ENCODE results near the gene NR1I2. TPM values are rescaled to one million over a fixed set of nuclear protein-coding genes. Genes with fewer than 3 reads are reported as not detected.
A peak's percentile ranks its signal among the peaks of the same experiment; 100 is the strongest.

NR1I2 gene
- total RNA-seq, 1 experiment from 2014 or later = 0.07 TPM

GRCh38 chr3:119829420-119829819, 47.5 kb downstream of the NR1I2 start:
- CTCF ChIA-PET = interaction anchor here (2.1 kb wide), 1 partner anchor 10 kb away, joined by 6 read pairs; no protein-coding TSS in a partner anchor
- DNase-seq (ENCODE audit: low read depth, low spot score) (no peak), ATAC-seq (no peak)
- BruUV-seq (replicated peaks) = no TSS peak
- H3K9me2 ChIP-seq (ENCODE audit: insufficient read depth) = no peaks in the 10 kb centered on the region
- no peaks in the 10 kb centered on the region for H4K20me1 ChIP-seq (ENCODE audit: insufficient read depth)
- no peak overlapping the region for H3K4me3 ChIP-seq (replicated peaks in 1 of 2; ENCODE audit: low read depth in 1 of 2, low read length in 2 of 2)
- H3K79me2 ChIP-seq (ENCODE audit: insufficient read depth, low read length) = peaks cover 4% of the 10 kb centered on the region; the same call in 1 of the 2 replicates
- H2AFZ ChIP-seq (ENCODE audit: low read depth, low read length, poor library complexity, severe bottlenecking) = no peak overlapping the region
- no peak for TF ChIP-seq POLR2A (IDR thresholded peaks at IDR 0.05; ENCODE audit: borderline replicate concordance, extremely low read depth, insufficient read depth, insufficient read length)
- TF ChIP-seq ELF1 (IDR thresholded peaks at IDR 0.05; ENCODE audit: borderline replicate concordance, low read depth) = no peak
- TF ChIP-seq YY1 (IDR thresholded peaks at IDR 0.05; ENCODE audit: extremely low read depth, insufficient replicate concordance, low read depth, low read length) = no peak
- no peaks in the 10 kb centered on the region for H3K27me3 ChIP-seq (ENCODE audit: insufficient read depth, low read length)
- POLR2A ChIA-PET = no interaction called here
- no peaks in the 10 kb centered on the region for H3K4me1 ChIP-seq (ENCODE audit: control insufficient read depth in 1 of 2, insufficient read depth in 2 of 2, low read length in 2 of 2)
- intact Hi-C loops (cut with micrococcal nuclease) = no loop called here
- no peak overlapping the region for H3K4me2 ChIP-seq (ENCODE audit: low read length)
- H3K36me3 ChIP-seq (ENCODE audit: control insufficient read depth in 1 of 2, insufficient read depth in 2 of 2, low read length in 2 of 2) = no peaks in the 10 kb centered on the region
- no peak overlapping the region for H3K27ac ChIP-seq (ENCODE audit: low read depth, low read length)
- no peaks in the 10 kb centered on the region for H3K9me3 ChIP-seq (ENCODE audit: control insufficient read depth in 1 of 2, insufficient read depth in 1 of 2, low read depth in 1 of 2, low read length in 2 of 2)
- RAD21 ChIA-PET (ENCODE audit: low non-redundant PET in 1 of 2, low total read pairs in 2 of 2, uncharacterized antibody in 2 of 2, unreplicated experiment in 2 of 2) = no interaction called here
- H3K9ac ChIP-seq (ENCODE audit: low read length) = no peak overlapping the region

GRCh38 chr3:119831022-119831421, 49.1 kb downstream of the NR1I2 start:
- ChIA-PET POLR2A (no interaction called here), CTCF (interaction anchor here (1.1 to 2.1 kb wide), 4 partner anchors 10 to 586 kb away, joined by 3 to 6 read pairs (median 5); no protein-coding TSS in a partner anchor), RAD21 (ENCODE audit: low non-redundant PET in 1 of 2, low total read pairs in 2 of 2, uncharacterized antibody in 2 of 2, unreplicated experiment in 2 of 2) (no interaction called here)
- TF ChIP-seq ELF1 (IDR thresholded peaks at IDR 0.05; ENCODE audit: borderline replicate concordance, low read depth) (no peak), RAD21 (IDR thresholded peaks at IDR 0.05; ENCODE audit: low read depth) (peak; percentile 27; the same call in 1 of the 2 replicates), SP1 (IDR thresholded peaks at IDR 0.05; ENCODE audit: low read depth) (no peak), SIN3A (IDR thresholded peaks at IDR 0.05; ENCODE audit: low read depth) (no peak), CTCF (IDR thresholded peaks at IDR 0.05 in 2 of 3, conservative IDR thresholded peaks at IDR 0.05 in 1 of 3; ENCODE audit: borderline replicate concordance in 1 of 3, insufficient read depth in 1 of 3, low read depth in 2 of 3, low read length in 2 of 3) (peak in 2 of 3 experiments; percentile 34 to 38; a peak in 4 of 6 replicates), JUND (IDR thresholded peaks at IDR 0.05) (no peak), REST (IDR thresholded peaks at IDR 0.05; ENCODE audit: low read depth) (no peak), POLR2AphosphoS5 (IDR thresholded peaks at IDR 0.05; ENCODE audit: low read depth, low read length) (no peak)
- H3K4me1 ChIP-seq (ENCODE audit: control insufficient read depth in 1 of 2, insufficient read depth in 2 of 2, low read length in 2 of 2) = no peaks in the 10 kb centered on the region
- no peak overlapping the region for H2AFZ ChIP-seq (ENCODE audit: low read depth, low read length, poor library complexity, severe bottlenecking)
- no peaks in the 10 kb centered on the region for H4K20me1 ChIP-seq (ENCODE audit: insufficient read depth)
- no peak overlapping the region for H3K4me3 ChIP-seq (replicated peaks in 1 of 2; ENCODE audit: low read depth in 1 of 2, low read length in 2 of 2)
- H3K27me3 ChIP-seq (ENCODE audit: insufficient read depth, low read length) = no peaks in the 10 kb centered on the region
- no peaks in the 10 kb centered on the region for H3K36me3 ChIP-seq (ENCODE audit: control insufficient read depth in 1 of 2, insufficient read depth in 2 of 2, low read length in 2 of 2)
- no peaks in the 10 kb centered on the region for H3K9me3 ChIP-seq (ENCODE audit: control insufficient read depth in 1 of 2, insufficient read depth in 1 of 2, low read depth in 1 of 2, low read length in 2 of 2)
- H3K27ac ChIP-seq (ENCODE audit: low read depth, low read length) = no peak overlapping the region
- DNase-seq (ENCODE audit: low read depth, low spot score) (no peak), ATAC-seq (peak; percentile 65; the same call in 1 of the 2 replicates)
- intact Hi-C loops (cut with micrococcal nuclease) = no loop called here
- BruUV-seq (replicated peaks) = no TSS peak
- H3K9ac ChIP-seq (ENCODE audit: low read length) = no peak overlapping the region
- H3K4me2 ChIP-seq (ENCODE audit: low read length) = no peak overlapping the region
- peaks cover 4% of the 10 kb centered on the region; the same call in 1 of the 2 replicates for H3K79me2 ChIP-seq (ENCODE audit: insufficient read depth, low read length)
- H3K9me2 ChIP-seq (ENCODE audit: insufficient read depth) = no peaks in the 10 kb centered on the region

Measured in HCT116 (cell line).